Measurements from ENCODE around the gene RHOB.

GRCh38 chr2:20446255-20446916 lies 488 bp upstream of the RHOB start:
- TF ChIP-seq CTCF (IDR thresholded peaks at IDR 0.05) (no peak), POLR2A (IDR thresholded peaks at IDR 0.05) (no peak)

All from body of pancreas (tissue), 4 donors.